ENCODE measurements around the gene LKAAEAR1. TPM values are rescaled to one million over a fixed set of nuclear protein-coding genes. Genes with fewer than 3 reads are reported as not detected.

LKAAEAR1 gene
- total RNA-seq, 1 donor from 2014 or later: not detected

DNA sequence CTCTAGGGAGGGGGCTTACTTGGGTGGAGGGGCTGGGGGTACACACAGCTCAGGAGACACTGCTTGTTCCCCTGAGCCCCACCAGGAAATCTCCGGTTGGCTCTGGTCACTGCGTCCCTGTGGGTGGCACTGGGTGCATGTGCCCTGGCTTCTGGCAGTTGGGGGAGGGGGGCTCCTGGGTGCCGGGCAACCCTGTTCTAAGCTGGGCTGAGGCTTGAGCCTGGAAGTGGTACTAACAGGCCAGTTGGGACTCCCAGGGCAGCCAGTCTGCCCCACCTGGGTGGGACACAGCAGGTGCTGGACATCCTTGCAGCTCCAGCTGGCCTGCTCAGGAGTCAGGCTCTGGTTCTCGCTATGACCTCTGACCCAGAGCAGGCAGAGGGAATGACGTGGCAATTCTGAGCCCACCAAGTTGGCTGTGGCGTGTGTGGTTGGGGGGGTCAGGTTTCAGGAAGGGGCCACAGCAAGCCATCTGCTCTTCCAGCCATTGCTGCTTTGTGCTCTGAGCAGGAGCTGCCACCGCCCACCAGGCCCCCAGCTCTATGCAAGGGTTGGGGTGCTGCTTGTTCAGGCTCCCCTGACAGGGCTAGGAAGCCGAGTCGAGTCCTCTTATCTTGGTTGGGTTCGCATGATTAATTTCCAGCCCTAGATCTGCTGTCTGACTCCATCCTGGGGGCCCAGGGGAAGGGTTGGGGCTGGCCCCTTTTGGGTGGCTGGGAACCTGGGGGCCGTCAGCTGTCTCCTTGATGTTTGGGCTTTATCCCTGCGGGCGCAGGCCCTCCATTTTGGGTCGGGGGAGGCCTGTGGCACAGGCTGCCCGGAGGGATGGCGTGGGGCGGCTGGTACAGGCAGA is 47.6 kb downstream of the LKAAEAR1 start:
- FAIRE-seq (no peak), DNase-seq (ENCODE audit: low read depth) (no peak)
- peaks cover 3% of the 10 kb centered on the region for H3K4me1 ChIP-seq (ENCODE audit: insufficient read depth, low read length)
- no peaks in the 10 kb centered on the region for H3K9me3 ChIP-seq (ENCODE audit: insufficient read depth, low read depth, low read length)
- H3K36me3 Mint-ChIP-seq (ENCODE audit: low read depth, unreplicated experiment): peaks cover 9% of the 10 kb centered on the region
- peaks cover 2% of the 10 kb centered on the region for H3K9me3 Mint-ChIP-seq (ENCODE audit: unreplicated experiment)
- no peak for TF ChIP-seq EZH2 (IDR thresholded peaks at IDR 0.05; ENCODE audit: insufficient read depth, low read length)
- TF ChIP-seq, protein P1, sequence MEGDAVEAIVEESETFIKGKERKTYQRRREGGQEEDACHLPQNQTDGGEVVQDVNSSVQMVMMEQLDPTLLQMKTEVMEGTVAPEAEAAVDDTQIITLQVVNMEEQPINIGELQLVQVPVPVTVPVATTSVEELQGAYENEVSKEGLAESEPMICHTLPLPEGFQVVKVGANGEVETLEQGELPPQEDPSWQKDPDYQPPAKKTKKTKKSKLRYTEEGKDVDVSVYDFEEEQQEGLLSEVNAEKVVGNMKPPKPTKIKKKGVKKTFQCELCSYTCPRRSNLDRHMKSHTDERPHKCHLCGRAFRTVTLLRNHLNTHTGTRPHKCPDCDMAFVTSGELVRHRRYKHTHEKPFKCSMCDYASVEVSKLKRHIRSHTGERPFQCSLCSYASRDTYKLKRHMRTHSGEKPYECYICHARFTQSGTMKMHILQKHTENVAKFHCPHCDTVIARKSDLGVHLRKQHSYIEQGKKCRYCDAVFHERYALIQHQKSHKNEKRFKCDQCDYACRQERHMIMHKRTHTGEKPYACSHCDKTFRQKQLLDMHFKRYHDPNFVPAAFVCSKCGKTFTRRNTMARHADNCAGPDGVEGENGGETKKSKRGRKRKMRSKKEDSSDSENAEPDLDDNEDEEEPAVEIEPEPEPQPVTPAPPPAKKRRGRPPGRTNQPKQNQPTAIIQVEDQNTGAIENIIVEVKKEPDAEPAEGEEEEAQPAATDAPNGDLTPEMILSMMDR (IDR thresholded peaks at IDR 0.05; ENCODE audit: insufficient read depth, low read depth, low read length): no peak
- H3K27ac Mint-ChIP-seq (ENCODE audit: unreplicated experiment): no peak overlapping the region
- no peak overlapping the region for H3K9ac ChIP-seq (ENCODE audit: low read length)
- H3K36me3 ChIP-seq (ENCODE audit: insufficient read depth, low read length): peaks cover 2% of the 10 kb centered on the region
- H3K4me1 Mint-ChIP-seq (ENCODE audit: low read depth, unreplicated experiment): peaks cover 7% of the 10 kb centered on the region
- peaks cover 14% of the 10 kb centered on the region for H3K27me3 Mint-ChIP-seq (ENCODE audit: low read depth, unreplicated experiment)
- H3K27me3 ChIP-seq (ENCODE audit: insufficient read depth, low read length): peaks cover 26% of the 10 kb centered on the region
- H4K20me1 ChIP-seq (ENCODE audit: insufficient read depth, low read length): peaks cover 32% of the 10 kb centered on the region
- no peaks in the 10 kb centered on the region for H3K79me2 ChIP-seq (ENCODE audit: insufficient read depth, low read length)
- H2AFZ ChIP-seq (ENCODE audit: low read depth, low read length): no peak overlapping the region
- no peak overlapping the region for H3K27ac ChIP-seq (ENCODE audit: low read depth, low read length)
- no peak overlapping the region for H3K4me3 ChIP-seq (ENCODE audit: insufficient read depth, low read depth, low read length)
- H3K4me2 ChIP-seq (ENCODE audit: low read length): no peak overlapping the region
- no peak overlapping the region for H3K4me3 Mint-ChIP-seq (ENCODE audit: unreplicated experiment)

DNA sequence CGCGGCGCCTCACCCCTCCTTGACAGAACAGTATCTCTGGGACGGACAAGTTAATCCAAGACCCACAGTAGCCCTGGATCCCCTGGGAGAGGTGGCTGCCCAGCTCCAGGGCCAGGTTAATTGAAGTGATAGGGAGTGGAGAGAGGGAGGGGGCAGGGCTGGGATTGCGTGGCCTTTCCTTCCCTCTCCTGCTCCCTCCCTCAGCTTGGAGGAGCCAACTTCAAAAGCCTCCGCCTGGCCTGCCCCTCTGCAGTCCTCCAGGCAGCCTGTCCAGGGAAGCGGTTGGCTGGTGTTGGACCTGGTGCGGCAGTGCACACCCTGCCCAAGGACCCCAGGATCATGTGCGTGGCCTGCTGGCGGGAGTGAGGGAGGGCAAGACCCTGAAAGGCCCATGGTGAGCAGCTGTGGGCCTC is 48.3 kb downstream of the LKAAEAR1 start, which contains the start of gene C20orf204:
Gene C20orf204 (plus strand): TSS at position 250 of the 413 bp plus-strand sequence. CDS start 142 bp downstream, at position 392.
- Histone ChIP-seq H3K79me2 (ENCODE audit: insufficient read depth, low read length) (no peaks in the 10 kb centered on the region), H2AFZ (ENCODE audit: low read depth, low read length) (no peak within 1 kb of the TSS), H3K9me3 (ENCODE audit: insufficient read depth, low read depth, low read length) (no peaks in the 10 kb centered on the region), H3K9ac (ENCODE audit: low read length) (no peak within 1 kb of the TSS), H3K36me3 (ENCODE audit: insufficient read depth, low read length) (peaks cover 2% of the 10 kb centered on the region), H3K4me1 (ENCODE audit: insufficient read depth, low read length) (peaks cover 3% of the 10 kb centered on the region), H3K27me3 (ENCODE audit: insufficient read depth, low read length) (peaks cover 20% of the 10 kb centered on the region), H3K4me3 (ENCODE audit: insufficient read depth, low read depth, low read length) (no peak within 1 kb of the TSS), H3K27ac (ENCODE audit: low read depth, low read length) (no peak within 1 kb of the TSS), H3K4me2 (ENCODE audit: low read length) (no peak within 1 kb of the TSS), H4K20me1 (ENCODE audit: insufficient read depth, low read length) (peaks cover 32% of the 10 kb centered on the region)
- TF ChIP-seq, protein P1 (IDR thresholded peaks at IDR 0.05; ENCODE audit: insufficient read depth, low read depth, low read length): no peak
- no peak for TF ChIP-seq EZH2 (IDR thresholded peaks at IDR 0.05; ENCODE audit: insufficient read depth, low read length)
- FAIRE-seq: no peak
- Mint-ChIP-seq H3K27me3 (ENCODE audit: low read depth, unreplicated experiment) (peaks cover 10% of the 10 kb centered on the region), H3K4me3 (ENCODE audit: unreplicated experiment) (no peak within 1 kb of the TSS), H3K9me3 (ENCODE audit: unreplicated experiment) (peaks cover 2% of the 10 kb centered on the region), H3K27ac (ENCODE audit: unreplicated experiment) (no peak within 1 kb of the TSS), H3K4me1 (ENCODE audit: low read depth, unreplicated experiment) (peaks cover 7% of the 10 kb centered on the region), H3K36me3 (ENCODE audit: low read depth, unreplicated experiment) (peaks cover 9% of the 10 kb centered on the region)
- DNase-seq (ENCODE audit: low read depth): no peak
